Hematopoietic multipotent progenitor cell treated with erythropoietin and hydrocortisone succinate and interleukin-3 and kit ligand, for 17 days (in vitro differentiated cells): ENCODE measurements around the gene HEPACAM.

Experiments used
- DNase-seq: peaks from one replicate; pipeline ENCODE4 v3.0.0-alpha.2; 2015; ENCODE audit warnings: low spot score

The HEPACAM gene

DNA sequence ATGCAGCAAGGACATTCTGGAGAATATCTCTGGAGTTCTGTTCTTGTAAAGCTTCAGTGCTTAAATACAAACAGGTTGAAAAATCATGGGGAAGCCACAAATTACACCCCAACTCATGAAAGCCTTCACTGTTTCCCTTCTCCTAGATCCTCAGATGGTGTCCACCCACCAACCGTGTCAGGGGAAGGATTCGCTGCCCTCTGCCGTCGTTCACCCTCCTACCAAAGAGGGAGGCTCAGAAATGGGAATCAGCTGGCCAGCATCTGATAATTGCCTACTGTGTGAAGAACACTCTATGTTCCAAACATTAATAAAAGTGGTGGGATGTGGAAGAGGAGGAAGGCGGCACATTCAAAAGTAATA is 7.4 kb upstream of the HEPACAM start:
- DNase-seq, result no peak

DNA sequence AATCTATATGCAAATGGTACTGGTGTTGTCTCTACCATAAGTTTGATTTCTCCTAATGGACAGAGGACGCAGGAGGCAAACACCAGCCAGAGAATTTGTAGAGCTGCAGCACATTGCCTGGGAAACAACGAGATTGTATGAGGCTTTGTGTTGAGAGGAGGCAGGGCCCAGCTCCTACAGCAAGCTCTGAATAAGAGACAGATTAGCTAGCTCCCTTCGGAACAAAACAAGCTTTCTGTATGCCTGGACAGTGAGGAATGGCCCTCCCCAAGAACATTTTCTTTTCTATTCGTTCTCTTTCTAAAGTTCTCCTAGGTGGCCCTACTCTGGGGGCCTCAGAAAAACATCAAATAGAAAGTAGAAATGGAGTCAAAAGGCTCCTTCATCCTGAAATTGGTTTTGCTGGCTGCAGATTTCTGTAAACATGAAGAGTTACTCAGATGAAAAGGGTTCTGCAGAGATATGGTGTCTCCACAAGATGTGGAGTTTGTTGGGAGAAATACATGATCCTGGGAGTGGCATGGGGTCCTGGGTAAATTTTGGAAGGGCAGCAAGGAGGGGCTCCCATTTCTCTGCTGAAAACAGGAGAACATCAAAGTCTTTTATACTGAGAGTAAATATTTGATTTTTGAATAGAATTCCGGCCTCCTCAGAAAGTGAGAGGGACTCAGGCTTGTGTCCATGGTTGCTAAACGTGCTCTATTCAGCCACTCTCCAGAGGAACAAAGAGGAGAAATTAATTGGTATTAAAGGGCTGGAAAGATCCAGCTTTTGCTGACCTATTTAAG is 6.8 kb upstream of the HEPACAM start:
- no peak for DNase-seq

DNA sequence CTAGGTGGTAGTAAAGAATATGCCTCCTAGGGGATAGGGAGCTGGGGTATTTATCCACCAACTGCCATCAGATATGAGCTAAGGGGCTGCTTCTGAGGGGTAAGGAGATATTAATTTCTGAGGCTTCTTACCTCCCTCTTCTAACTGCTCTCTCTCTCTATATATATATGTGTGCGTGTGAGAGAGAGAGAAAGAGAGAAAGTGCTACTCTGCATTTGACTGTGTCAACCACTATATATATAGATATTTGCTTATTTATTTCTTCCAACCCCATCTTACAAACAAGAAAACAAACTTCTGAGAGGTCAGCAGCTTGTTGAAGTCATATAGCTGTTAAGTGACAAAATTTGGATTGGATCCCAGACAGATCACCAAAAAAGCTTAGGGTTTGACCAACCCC is 5.9 kb upstream of the HEPACAM start:
- no peak for DNase-seq

DNA sequence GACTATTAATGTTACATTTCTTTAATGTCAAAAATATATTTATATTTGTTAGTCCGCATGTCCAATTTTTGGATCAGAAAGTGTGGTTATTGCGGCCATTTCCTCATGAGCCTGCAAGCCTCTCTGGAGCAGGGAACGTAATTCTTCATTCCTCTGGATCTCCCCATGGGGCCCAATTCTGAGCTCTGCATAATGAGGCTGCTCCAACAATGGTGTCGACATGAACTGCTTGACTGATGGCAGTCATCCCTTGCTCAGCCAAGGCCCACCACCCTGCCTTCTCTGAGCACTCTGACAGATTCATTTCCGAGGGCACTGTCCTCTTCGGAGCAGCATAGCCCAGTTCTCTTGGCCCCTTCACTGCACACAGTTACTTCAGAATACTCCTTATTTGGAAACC is 3.1 kb upstream of the HEPACAM start:
- no peak for DNase-seq

DNA sequence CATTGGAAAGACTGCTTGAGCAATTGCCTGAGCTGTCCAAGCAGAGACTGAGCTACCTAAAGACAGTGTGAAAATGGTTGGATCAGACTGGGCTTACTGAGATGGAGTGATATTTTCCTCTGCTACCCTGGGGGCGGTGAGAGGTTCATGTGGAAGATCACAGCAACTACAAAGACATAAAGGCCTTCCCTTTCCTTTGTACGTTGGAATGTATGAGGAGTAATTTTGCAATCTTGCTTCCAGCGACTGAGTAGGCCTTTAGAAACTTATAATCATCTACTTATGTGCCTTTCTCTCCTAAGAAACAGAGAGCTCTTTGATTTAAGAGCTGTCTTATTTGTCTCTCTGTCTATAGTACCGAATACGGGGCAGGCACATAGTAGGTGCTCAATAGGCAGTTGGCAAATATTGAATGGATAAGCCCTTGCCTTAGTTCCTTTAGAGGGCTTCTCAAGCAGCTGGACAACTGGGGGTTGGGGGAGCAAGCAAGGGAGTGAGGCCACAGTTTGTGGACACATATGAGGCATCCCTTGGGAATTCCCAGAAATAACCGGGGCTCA is 2.4 kb upstream of the HEPACAM start:
- DNase-seq, result no peak

DNA sequence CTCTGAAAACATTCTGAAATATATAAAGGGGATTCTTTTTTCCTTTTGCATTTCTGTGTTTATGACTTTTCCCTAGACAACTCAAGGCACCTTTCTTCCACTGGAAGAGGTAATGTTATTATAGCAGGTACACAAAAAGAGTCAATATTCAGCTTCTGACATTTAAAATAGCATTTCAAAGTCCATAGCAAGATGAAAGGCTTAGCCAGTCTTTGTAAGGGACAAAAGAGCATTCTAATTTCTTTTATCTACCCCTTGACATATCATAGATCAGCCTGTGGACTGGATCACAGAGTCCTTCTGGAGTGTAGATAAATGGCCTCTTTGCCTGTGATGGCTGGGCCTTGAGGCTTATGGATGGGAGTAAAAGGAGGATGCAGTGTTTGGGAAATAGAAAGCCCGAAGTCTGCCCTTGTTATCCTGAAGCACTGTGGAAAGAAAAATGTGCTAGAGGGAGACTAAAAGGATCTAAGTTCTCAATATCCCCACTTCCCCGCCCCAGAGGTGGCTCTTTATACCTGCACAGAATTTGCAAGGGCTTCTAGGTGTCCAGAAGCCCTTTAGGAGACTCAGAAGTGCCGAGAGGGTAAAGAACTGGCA is 1.6 kb upstream of the HEPACAM start:
- no peak for DNase-seq

DNA sequence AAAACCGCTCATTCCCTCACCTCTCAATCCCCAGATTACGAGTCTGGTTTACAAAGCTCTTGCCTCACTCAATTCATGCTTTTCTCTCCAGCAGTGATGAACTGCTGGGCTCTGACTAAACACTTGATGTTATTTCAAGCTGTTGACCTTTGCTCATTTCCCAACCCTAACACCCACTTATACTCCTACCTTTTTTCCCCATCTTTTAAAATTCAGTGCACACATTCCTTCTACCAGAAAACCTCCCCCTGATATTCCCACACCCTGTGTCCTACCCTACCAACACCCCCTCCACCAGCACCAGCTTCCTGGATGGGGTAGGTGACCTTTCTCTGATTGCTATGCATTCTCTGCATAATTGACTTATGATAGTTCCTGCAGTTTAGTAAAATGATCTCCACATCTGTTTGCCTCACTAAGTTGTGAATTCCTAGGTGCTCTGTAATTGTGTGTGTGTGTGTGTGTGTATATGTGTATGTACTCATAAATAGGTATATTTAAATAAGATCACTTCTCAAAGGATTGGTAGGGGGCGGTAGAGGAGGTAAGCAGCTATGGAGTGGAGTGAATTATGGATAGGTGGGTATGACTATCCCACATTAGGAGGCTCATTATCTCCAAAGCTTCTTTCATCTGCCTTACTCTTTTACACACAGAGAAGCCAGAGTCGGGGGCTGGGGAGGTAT is 842 bp downstream of the HEPACAM start:
- DNase-seq, result no peak

DNA sequence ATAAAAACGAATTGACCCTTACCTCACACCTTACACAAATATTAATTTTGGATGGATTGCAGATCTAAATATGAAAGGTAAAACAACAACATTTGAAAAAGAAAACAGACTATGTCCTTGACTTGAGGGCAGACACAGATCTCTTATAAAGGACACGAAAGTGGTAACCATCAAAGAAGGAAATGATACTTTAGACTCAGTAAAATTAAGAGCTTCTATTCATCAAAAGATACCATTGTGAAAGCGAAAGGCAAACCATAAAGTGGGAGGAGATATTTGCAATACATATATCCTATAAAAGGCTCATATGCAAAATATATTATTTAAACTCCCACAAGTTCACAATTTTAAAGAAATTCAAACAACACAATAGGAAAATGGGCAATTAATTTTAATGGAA is 5.0 kb downstream of the HEPACAM start:
- no peak for DNase-seq

DNA sequence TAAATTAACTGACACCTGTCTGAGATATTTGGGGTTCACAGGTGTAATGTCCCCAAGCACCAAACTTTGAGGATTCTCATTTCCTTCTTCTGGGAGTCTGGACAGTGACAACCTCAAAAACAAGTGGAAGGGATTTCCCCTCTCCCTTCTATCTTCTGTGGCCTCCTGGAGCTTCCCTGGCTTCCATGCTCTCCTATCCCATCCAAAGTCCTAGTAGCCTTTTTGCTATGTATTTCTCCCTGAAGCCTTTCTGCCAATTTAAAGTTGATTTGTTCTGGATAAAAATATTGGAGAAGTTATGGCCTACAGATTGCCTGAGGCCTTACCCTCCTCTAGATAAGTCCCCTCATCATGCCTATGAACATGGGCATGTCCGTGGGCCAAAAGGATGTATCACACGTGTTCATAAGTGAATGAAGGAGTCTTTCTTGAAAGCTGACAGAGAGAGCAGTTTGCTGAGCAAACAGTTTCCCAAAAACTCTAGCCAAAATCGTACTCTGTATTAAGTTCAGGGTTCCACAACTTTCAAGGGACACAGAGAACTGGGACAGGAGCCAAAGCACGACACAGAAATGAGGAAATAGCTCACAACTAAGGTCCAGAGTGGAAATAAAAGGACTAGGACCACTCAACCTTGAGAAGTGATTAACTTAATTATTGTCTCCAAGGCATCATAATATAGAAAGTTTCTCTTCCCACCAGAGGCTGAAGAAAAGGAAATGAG is 6.7 kb downstream of the HEPACAM start:
- DNase-seq, result no peak

DNA sequence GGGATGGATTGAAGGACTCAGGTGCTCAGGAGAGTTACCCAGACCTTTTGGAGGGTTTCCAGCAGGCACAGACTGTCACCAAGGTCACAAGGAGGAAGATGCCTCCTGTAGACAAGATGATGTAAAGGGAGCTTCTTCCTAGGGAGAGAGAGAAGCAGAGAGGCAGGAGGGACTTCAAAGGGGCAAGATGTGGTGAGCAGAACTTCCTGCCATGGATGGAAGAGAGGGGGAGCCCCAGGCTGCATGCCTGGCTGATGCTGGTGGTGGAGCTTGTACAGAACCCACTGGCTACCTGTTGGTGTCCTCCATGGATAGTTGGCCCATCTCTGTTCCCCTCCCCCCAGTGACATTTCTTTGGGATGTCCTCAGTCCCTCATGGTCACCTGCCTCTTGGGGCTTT is 12.6 kb downstream of the HEPACAM start:
- DNase-seq, result no peak

DNA sequence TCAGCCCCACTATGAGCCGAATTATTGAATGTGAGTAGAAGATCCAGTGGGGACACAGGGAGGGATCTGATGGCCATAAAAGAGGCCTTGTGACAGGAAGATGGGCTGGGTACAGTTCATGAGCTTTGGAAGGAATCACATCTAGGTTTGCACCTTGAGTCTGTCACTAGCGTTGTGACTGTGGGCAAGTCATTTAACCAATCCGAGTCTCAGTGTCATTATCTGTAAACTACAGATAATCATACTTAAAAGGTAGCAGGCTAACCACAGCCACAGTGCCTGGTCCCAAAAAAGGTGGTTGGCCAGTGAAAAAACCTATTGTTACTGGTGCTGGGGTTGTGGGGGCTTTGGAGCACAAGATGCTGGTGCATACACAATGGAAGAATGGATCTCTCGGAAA is 13.0 kb downstream of the HEPACAM start:
- DNase-seq, result no peak

DNA sequence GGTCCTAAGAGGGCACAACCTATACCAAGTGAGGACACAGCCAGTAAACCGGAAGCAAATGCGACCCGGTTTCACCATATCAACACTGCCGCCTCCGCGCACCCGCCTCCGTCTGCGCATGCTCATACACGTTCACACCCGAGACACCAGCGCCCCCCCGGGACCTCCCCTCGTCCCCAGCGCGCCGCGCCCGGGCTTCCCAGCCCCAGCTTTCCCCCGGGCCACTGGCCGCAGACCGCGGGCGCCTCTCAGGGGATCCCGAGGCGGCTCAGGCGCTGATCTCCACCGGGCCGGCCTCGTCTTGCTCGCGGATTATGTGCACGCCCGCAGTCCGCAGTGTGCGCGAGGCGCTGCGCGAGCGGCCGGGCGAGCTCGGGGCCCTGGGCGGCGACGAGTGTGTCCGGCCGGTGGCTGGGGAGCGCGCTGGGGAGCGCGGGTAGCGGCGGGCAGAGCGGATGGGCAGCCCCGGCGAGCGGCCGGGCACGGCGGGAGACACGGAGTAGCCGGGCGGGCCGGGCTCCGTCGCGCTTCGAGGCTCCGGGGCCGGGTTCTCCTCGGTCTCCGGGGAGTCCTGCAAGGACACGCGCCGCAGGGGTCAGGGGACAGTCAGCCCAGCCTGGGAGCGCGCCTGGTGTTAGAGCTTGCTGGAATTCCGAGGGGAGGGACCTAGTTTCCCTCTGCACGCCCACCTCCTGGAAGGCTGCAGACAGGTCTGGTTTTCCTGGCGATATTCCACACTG is 14.8 kb downstream of the HEPACAM start:
- DNase-seq, result no peak

DNA sequence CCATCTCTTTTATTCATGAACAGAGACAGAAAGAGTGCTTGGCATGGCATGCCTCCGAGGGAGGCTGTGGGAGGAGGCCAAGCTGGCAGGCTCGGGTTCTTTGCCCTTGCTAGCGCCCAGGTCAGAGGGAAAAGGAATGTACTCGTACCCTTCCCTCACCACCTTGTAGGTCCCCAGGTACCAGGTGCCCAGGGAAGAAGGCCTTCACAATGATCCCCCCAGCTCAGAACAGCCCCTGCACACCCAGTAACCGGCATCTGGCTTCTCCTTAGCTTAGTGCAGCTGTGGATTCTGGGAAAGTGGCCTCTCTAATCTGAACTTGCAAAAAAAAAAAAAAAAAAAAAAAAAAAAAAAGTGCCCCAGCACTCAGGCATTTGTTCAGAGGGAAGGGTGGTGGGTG is 15.5 kb downstream of the HEPACAM start:
- no peak for DNase-seq

DNA sequence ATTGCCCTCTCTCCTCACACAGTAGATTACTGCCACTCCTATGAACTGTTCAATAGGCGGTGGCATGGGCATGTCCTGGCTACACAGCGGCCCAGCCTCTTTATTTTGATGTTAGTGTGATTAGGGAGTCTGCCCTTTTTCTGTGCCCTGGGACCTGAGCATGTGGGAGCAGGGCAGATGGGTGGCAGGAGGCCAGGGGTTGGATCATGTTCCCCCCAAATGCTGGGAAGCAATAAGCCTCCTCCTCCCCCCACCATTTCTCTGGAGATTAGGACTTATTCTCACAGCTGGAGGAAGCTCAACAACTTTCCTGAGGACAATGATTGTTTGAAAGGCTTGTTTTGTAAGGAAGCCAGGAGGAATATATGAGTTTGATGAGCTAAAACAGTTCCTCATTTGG is 15.9 kb downstream of the HEPACAM start:
- DNase-seq, result no peak

DNA sequence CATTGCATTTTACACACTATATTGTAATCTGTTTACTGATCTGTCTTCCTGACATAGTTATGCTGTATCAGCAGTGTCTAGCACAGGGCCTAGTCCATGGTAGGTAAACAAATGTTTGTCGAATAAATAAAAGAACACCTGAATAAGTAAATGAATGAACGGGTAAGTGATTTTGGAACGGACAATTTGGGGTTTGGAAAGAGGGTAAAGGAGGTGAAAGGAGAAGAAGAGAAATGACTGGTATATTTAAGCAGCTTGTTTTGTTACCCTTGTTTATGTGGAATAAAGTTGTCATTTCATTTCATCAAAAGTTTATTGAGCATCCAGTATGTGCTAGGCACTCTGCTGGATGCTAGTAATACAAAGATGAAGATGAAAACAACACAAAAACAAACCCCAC is 16.9 kb downstream of the HEPACAM start, which contains the start of gene HEPN1:
TSS of gene HEPN1 (plus strand) at position 301 of the 400 bp plus-strand sequence.
- DNase-seq, result no peak

DNA sequence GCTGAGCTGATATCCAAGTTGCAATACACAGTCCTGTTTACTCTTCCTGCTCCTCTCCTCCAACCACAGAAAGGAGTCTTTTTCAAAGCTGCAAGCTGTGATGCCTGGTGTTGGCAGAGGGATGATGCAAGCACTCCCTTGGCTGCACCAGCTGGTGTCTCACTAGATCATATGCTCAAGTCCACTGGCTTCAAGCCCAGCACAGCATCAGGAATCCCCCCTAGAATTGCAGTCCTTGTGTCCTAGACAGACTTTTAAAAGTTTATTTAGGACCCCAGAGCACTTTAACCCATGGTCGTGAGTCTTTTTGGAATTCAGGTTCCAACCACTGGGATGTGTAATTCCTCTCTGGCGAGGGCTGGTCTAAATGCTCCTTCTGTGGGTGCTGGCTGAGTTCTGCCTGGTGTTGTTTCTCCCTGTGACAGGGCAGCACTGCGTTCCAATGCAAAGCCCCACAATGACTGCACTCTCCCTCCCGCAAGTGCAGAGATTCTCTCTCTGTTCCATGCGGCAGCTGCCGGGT is 18.7 kb downstream of the HEPACAM start:
- no peak for DNase-seq

DNA sequence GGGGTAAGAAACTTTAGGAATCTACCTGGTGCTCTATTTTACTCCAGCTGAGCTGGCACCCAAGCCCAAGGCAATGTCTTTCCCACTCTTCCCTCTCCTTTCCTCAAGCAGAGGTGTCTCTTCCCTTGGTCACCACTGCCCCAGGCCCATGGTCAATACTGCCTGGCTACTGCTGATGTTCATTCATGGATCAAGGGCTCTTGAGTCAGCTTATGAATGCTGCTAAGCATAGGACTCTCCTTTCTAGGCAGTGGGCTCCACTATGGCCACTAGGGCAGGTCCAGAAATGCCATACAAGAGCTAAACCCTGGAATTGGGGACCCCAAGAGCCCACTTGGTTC is 19.5 kb downstream of the HEPACAM start:
- DNase-seq, result no peak

DNA sequence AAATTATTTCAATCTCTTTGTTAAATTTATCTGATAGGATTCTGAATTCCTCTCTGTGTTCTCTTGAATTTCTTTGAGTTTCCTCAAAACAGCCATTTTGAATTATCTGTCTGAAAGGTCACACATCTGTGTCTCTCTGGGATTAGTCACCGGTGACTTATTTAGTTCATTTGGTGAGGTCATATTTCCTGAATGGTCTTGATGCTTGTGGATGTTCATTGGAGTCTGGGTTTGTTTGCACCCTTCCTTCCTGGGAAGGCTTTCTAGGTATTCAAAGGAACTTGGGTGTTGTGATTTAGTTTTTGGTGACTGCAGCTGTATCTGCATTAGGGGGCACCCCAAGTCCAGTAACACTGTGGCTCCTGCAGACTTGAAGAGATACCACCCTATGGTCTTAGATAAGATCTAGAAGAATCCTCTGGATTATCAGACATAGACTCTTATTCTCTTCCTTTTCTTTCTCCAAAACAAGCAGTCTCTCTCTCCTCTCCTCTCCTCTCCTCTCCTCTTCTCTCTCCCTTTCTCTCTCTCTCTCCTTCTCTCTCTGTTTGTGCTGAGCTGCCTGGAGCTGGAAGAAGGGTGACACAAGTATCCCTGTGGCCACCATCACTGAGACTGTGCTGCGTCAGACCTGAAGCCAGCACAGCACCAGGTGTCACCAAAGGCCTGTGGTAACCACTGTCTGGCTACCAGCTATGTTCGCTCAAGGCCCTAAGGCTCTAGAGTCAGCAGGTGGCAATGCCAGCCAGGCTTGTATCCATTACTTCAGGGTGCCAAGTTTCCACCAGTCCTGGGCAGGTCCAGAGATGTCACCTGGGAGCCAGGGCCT is 20.1 kb downstream of the HEPACAM start:
- DNase-seq, result no peak

DNA sequence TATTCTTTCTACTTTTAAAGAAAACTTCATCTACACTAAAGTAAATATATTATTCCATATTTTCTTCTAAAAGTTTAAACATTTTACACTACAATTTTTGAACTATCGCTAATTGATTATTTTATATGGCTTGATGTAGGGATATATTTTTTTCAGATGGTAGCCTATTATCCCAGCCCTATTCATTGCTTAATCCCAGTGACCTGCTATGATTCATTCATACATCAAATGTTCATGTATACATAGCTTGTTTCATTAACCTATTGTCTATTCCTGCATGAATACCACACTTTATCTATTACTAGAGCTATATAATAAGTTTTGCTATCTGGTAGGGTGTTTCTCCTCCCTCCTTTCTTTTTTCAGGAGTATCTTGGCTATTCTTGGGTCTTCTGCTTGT is 33.2 kb downstream of the HEPACAM start:
- DNase-seq, result no peak

DNA sequence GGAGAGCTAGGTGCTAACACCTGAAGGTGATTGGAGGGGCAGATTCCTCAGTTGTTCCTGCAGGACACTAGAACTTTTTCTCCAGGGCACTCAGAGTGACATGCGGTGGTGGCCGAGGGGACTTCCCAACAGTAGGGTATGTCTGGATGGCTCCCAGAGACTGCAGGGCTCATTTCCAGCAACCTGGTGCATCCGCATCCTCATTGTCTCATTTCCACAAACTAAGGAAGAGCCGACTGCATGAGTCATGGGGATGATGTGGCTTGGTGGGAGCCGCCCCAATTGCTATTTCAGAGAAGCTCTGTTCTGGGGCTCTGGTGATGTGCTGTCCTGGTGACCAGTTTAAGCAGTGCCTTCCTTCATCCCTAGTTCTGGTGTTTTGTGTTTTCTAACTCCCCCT is 35.4 kb downstream of the HEPACAM start:
- no peak for DNase-seq
